ENCODE data around the gene ELP1.

The ELP1 gene

GRCh38 chr9:108823829-108824228 is 110.1 kb downstream of the ELP1 start:
- no peak for DNase-seq (ENCODE audit: low read depth, low spot score)

Data from smooth muscle cell of the brain vasculature (primary cell).